NCI-H187 (cell line): Measurements from ENCODE around the gene RTP1.
"Not testable (repeated sequence)": the region's sequence is repeated elsewhere in the genome, so short reads cannot be mapped to it uniquely, and the experiment has no call there.

Experiments used
- DNase-seq, 2 experiments: peaks; one replicate each; lab custom pipeline; 2025; lab: John Stamatoyannopoulos, UW

Gene RTP1

GRCh38 chr3:187197335-187197649 lies at the start of gene RTP1:
RTP1 (plus strand) TSS chr3:187197486; CDS start chr3:187197516, 30 bp downstream.
- DNase-seq, result peak; percentile 24 to 26

- no peak for DNase-seq
These were observed 47.1 kb upstream of the RTP1 start for GRCh38 chr3:187150186-187150585.

- DNase-seq, result no peak
These were observed 46.7 kb upstream of the RTP1 start for GRCh38 chr3:187150599-187150998.

- no peak for DNase-seq
These were observed 35.7 kb upstream of the RTP1 start for GRCh38 chr3:187161556-187161955.

- DNase-seq, result no peak
These were observed 34.9 kb upstream of the RTP1 start for GRCh38 chr3:187162265-187162953.

GRCh38 chr3:187165144-187165543 lies 32.1 kb upstream of the RTP1 start:
- peak; percentile 32 to 44 for DNase-seq

GRCh38 chr3:187166750-187167149 lies 30.5 kb upstream of the RTP1 start:
- no peak for DNase-seq

GRCh38 chr3:187167777-187168176 lies 29.5 kb upstream of the RTP1 start:
- DNase-seq, result no peak

GRCh38 chr3:187169231-187169960 lies 27.9 kb upstream of the RTP1 start:
- DNase-seq, result no peak

- DNase-seq, result not testable (repeated sequence)
These were observed 26.4 kb upstream of the RTP1 start for GRCh38 chr3:187170911-187171310.

- DNase-seq, result no peak
These were observed 24.4 kb upstream of the RTP1 start for GRCh38 chr3:187172929-187173328.

- DNase-seq, result no peak
These were observed 15.7 kb upstream of the RTP1 start for GRCh38 chr3:187181454-187182170.

GRCh38 chr3:187183210-187183862 lies 13.9 kb upstream of the RTP1 start:
- DNase-seq, result peak; percentile 51 to 52

GRCh38 chr3:187183903-187184302 lies 13.4 kb upstream of the RTP1 start:
- no peak for DNase-seq

- no peak for DNase-seq
These were observed 11.5 kb upstream of the RTP1 start for GRCh38 chr3:187185759-187186158.

- no peak for DNase-seq
These were observed 10.9 kb upstream of the RTP1 start for GRCh38 chr3:187186375-187186774.

- DNase-seq, result no peak
These were observed 10.4 kb upstream of the RTP1 start for GRCh38 chr3:187186801-187187421.

GRCh38 chr3:187188931-187189330 lies 8.4 kb upstream of the RTP1 start:
- DNase-seq, result no peak

GRCh38 chr3:187191271-187191670 lies 6.0 kb upstream of the RTP1 start:
- DNase-seq, result no peak

GRCh38 chr3:187193181-187193580 lies 4.1 kb upstream of the RTP1 start:
- DNase-seq, result no peak

- DNase-seq, result no peak
These were observed 532 bp upstream of the RTP1 start for GRCh38 chr3:187196573-187197334.
